ACHN (cell line): ENCODE data around the gene CCR9.

Experiments used
- DNase-seq: peaks from one replicate; pipeline ENCODE4 v3.0.0-alpha.2; 2015
- in situ Hi-C: cut with HindIII; loops from 2 replicates; pipeline ENCODE4 v1.10.0; 2017; ENCODE audit warnings: low sequenced_read_pairs, low pct_ligation_motif_present, low pct_unique_long_range_greater_than_20kb

Gene CCR9

DNA sequence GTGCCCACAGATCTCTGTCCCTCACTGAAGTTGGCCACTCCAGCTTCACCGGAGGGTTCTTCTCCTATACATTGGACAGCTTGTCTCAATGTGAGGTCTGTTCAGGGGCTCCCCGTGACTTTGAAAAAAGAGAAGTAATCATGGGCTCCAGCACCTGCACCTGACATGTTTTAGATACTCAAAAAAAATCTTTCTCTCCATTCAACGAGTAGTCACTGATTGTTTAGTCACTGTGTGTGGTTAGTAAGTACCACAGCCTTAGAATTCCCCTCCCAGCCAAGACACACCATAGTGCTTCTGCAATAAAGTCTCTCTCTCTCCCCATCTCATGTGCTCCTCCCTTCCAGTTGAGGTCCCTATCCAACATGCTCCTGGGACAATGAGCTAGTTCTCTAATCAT is 18.6 kb downstream of the CCR9 start:
- in situ Hi-C loops: no loop called here
- no peak for DNase-seq

DNA sequence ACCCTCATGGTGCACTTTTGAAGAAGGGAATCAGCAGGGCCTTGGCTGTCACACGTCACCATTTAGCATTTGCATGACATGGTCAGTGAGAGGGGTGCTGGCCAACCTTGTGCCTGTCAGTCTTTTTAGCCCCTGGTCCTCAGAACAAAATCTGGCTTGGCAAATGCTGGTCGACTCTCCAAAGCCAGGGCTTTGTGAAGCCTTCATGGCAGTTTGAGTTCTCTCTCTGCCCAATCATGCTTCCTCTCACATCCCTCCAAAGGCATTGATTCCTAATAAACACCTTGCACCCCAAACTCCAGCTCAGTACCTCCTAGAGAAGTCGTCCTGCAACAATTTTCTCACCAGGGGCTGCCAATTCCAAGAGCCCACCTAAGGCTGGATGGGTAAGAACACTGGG is 19.4 kb downstream of the CCR9 start:
- no peak for DNase-seq
- in situ Hi-C loops: no loop called here

DNA sequence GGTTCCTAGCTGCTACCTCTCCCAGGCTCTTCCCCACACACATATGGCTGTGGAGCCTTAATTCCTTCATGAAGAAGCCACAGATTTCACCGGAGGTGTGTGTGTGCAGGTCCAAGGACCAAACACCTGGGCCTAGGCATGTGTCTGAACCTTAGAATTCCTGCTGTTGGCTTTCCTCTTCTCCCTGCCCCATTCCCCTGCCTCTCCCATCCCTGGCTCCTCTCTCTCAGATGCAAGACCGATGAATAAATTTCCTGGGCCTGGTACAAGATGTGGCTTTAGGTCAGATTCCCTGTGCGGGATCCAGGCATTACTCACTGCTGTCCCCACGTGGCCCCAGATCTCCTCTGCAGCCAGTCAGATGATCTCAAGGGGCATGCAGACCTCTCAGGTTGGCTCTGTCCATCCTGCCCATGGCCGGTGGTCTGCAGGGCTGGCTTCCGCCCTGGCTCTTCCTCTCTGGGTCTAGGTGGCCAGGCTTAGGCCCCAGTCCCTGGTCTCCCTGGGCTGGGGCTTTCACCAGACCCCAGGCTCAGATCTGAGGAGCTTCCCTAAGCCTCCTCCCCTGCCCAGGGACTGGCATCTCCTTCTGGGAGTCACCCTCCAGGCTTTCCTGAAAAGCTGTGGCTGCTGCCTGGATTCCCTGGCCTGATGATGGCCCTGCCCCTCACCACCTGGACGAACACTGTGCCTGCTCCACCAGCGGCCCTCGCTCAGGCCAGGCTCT is 20.5 kb downstream of the CCR9 start:
- no peak for DNase-seq
- in situ Hi-C loops: no loop called here

DNA sequence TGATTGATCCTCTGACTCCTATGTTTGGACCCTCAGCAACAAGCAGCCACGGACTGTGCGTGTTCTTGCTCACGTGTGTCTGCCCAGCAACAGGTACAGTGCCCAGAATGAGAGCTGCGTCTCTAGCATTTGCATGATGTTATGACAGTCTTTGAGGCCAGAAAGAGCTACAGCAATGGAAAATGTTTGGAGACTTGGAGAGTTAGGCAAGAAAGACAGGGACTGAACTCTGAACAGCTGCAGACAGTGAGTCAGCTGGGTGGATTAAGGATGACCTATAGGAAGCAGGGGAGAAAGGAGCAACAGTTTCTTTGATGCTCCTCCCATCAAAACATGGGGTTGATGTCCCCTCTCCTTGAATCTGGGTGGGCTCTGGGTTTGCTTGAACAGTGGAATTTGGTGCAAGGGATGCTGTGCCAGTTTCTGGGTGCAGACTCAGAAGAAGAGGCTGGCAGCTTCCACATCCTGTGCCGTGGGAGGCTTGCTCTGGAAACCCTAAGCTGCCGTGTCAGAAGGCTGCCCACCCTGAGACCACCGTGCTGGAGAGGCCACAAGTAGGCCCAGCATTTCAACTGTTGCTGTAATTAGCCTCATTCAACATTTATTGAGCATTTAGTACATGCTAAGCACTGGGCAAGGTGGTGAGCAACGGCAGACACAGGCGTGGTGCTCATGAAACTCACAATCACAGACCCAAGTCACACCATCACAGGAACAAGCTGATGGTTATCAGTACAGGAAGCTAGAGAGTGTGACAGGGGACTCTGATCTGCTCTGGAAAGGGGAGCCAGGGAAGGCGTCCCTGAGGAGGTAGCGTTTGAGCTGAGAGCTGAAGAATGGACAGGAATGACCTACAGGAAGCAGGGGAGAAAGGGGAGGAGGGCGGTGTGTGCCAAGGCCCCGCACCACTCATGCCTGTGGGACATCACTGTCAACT is 21.7 kb downstream of the CCR9 start:
- no peak for DNase-seq
- in situ Hi-C loops: no loop called here

DNA sequence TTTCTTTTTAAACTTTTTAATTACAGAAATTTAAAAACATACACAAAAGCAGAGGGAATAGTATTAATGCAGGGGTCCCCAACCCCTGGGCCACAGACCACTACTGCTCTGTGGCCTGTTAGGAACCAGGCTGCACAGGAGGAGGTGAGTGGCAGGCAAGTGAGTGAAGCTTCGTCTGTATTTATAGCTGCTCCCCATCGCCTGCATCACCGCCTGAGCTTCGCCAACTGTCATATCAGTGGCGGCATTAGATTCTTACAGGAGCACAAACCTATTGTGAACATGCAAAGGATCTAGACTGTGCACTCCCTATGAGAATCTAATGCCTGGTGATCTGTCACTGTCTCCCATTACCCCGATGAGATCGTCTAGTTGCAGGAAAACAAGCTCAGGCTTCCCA is 22.4 kb downstream of the CCR9 start:
- DNase-seq: no peak
- in situ Hi-C loops: no loop called here

DNA sequence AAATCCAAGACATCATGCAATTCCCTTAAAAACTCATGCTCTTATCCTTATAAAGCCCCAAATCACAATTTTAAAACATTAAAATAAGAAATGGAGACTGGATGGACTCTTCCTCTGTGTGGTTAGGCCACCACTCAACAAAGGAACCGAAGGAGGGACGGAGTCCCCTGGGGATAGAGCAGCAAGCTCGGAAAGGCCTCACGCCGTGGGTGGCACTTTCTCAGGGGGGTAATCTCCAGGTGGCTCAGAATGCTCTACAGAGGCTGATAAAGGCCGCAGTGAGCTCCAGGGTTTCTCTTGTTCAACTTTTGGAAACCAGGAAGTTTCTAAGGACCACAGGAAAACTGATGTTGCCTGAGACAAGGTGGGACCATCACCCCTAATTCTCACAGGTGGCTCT is 23.2 kb downstream of the CCR9 start:
- no peak for DNase-seq
- in situ Hi-C loops: no loop called here

DNA sequence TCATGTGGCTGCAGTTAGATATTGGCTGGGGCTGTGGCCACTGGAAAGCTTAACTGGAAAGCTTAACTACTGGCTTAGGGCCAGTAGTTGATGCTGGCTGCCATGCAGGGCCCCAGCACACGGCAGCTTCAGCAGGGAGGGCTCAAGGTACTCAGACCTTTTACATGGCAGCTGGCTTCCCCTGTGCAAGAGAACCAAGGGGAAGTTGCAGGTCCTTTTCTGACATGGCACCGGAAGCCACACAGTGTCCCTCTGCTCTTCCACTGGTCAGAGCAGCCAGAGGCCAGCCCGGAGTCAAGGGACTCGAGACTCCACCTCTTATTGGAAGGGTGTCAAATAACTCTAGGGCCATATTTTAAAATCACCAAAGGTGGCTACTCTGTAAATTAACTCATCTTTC is 24.5 kb downstream of the CCR9 start:
- in situ Hi-C loops: no loop called here
- no peak for DNase-seq

DNA sequence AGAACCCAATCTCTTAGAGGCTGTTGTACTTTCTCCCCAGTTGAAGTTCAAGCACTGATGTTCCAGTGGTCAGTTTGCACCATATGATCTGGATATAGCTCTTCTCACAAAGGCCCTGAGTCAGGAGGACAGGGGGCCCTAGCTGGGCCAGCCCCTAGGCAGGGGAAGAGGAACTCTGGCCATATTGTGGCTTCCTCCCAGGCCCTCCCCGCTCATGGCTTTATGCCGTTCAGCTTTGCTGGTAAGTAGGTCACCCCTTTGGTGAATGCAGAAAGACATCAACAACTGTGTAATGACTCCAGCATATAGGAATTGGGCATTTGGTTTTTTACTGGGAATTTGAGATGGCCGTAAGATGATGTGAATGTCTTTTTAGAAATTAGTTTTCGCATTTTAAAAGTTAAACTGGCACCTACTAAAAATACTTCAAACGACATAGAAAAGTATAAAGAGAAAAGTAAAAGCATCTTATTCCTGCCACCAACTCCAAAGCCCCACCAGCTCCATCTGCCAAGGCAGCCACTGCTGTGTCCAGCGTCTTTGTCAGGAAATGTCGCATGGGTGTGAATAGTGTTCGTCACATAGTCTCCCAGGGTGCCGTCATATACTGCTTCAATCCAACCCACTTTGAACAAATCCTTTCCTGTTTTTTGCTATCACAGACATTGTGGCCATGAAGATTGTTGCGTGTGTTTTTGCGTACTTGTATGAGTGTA is 25.3 kb downstream of the CCR9 start:
- DNase-seq: no peak
- in situ Hi-C loops: no loop called here

DNA sequence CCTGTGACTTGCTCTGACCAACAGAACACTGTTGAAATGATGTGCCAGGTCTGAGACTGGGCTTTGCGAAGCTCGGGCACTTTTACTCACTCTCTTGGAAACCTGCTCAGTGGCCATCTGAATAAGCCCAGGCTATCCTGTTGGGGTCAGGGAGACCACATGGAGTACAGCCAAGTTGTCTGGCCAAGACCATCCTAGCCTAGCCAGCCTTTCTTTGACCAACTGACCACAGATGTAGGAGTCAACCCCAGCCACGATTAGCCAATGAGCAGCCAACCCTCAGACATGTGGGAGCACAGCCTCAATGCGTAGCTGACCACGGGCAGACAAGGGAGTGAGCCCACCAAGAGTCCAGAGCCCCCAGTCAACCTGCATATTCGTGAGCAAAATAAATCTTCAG is 26.1 kb downstream of the CCR9 start:
- no peak for DNase-seq
- in situ Hi-C loops: no loop called here

DNA sequence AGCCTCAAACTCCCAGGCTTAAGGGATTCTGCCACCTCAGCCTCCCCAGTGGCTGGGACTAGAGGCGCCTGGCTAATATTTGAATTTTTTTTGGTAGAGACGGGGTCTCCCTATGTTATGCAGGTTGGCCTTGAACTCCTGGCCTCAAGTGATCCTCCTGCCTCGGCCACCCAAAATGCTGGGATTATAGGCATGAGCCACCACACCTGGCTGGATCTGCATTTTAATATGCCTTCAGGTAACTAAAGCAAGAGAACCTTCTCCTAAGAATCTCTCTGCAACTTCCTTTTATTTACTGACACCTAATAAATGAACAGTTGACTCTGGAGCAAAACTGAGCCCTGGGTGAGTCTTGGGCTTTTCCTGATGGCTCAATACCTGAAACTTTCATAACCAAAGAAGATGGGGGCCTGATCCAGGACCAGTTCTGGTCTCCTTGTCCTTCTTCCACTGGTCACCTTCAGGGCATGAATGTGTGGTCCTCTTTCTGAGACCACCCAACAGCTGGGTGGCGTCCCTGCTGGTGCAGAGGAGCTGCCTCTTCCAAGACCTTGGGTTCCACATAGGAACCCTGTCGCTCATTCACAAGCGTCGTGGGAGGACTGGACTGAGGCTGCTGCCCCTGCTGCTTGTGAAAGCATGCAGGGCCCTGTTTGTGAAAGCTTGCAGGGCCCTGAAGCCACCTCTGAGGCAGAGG is 28.2 kb downstream of the CCR9 start:
- DNase-seq: no peak
- in situ Hi-C loops: no loop called here

DNA sequence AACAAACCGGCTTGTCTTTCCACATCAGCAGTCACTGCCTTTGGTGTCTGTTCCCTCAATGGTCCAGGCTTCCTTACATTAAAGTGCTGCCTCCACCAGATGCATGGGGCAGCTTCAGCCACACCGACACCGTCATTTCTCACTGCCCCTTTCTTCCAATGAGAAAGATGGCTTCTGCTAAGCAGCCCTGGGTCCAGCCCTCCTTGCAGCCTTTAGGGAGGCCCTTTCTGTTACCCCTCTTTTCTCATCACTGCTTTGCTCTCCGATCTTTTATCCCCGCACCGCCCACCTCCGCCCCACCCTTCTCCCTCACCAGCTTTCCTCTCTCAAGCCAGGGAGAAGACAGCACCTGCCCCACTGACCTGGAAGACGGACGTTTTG is 28.7 kb downstream of the CCR9 start:
- no peak for DNase-seq
- in situ Hi-C loops: no loop called here

DNA sequence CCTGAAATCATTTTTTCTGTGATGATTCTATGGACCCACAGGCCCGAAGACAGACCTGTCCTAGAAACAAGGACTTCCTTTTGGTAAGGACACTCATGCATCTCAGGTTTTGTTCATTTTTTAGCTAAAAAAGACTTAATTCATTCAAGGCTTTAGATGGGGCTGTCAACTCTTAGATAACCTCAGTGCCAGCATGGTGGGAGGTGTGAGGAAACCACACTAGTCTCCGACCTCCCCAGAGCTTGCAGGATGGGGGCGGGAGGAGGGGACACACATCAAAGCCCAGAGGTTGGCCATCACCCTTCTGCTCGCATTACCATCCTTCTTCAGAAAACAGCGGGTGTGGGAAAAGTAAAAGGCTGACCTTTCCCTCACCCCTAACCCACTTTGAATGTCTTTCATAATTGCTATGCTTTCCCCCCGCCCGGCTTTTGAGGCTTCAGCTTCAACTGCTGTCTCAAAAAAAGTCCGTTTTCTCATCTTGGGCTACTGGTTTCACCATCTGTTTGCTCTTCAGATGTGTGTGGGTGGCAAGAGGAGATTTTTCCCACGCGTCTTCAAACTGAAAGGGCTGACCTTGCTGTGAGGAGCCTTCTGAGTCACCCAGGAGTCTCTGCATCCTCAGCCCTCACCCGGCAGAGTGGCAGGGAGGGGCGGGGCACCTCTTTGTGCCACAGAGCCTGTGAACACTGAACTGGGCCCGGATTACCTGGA is 29.3 kb downstream of the CCR9 start:
- in situ Hi-C loops: no loop called here
- DNase-seq: peak; percentile 13

DNA sequence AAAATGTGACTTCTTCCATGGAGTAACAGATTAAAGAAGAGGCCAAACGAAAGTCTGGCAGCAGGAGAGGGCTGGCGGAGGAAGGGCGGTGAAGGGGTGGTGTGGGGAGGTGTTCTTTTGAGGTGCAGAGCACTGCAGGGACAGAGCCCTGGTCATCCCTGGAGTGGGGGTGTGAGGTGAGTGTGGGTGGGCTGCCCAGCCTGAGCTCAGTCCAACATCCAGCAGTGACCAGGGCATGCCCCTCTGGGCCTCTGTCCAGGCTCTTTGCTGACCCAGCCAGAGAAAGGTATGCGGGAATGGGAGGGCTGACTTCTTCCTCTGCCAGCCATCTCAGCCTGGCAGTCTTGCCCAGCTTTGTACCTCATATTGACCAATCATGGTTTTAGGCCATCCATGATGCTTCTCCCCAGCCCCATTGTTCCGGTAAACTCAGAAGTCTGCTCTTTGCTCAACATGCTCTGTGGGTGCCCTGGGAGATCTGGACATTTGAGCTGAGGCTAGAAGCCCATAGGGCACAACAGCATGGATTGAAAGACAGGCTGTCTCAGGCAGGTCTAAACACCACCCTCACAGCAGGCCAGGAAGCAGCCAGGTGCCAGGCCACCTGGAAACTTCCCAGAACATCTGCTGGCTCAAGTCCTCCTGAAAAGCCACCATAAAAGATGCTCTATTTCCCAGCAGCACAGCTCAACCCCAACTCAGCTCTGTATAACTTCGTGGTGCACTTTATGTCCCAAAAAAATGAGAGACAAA is 31.0 kb downstream of the CCR9 start:
- no peak for DNase-seq
- in situ Hi-C loops: no loop called here

DNA sequence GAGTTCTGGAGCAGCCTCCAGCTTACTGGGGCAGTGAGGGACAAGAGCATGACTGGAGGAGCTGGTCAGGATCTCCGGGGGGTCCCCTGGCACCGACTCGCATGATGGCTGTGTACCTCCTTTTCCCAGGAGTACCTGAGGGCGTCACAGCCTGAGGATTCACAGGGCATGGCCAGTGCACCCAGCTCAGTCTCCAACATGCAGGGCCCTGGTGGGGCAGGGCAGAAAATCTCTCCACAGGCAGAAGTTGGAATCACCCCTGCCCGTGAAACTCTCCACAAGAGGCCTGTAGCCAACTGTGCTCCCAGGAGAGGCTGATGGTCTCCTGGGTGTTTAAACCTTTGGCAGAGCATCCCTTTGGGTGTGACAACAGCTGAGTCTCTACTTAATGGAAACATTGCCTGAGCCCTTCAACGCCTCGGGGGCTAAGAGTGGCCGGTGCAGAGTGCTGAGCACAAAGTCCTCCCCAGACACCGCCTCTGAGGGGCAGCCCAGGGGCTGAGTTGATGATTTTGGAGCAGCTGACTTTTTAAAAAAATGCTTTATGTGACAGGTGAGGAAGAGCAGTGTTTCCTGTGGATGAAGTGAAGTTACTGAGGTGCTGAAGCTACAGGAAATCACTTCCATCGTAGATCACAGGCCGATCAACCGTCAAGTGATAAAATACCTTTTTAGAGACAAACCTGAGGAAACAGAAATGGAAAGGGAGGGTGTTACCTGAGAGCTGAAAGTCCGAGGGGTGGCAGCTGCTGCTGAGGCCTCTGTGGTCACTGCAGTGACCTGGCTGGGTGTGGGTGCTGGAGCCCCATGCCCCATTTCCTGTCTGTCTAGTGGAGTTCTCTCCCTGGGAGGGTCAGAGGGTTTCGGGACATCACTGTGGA is 35.1 kb downstream of the CCR9 start:
- no peak for DNase-seq
- in situ Hi-C loops: no loop called here

DNA sequence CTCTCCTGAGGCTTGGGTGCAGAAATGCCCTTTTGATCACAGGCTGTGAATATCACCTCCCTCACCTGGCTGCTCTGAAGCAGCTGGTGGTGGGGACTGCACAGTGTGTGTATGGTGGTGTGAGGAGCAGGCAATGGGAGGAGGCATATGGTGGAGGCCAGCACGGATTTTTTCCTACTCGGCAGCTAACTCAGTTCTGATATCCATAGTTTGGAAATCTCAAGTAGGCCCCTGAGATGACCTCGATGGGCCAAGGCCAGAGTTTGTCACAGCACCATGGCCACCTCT is 35.6 kb downstream of the CCR9 start:
- no peak for DNase-seq
- in situ Hi-C loops: no loop called here

DNA sequence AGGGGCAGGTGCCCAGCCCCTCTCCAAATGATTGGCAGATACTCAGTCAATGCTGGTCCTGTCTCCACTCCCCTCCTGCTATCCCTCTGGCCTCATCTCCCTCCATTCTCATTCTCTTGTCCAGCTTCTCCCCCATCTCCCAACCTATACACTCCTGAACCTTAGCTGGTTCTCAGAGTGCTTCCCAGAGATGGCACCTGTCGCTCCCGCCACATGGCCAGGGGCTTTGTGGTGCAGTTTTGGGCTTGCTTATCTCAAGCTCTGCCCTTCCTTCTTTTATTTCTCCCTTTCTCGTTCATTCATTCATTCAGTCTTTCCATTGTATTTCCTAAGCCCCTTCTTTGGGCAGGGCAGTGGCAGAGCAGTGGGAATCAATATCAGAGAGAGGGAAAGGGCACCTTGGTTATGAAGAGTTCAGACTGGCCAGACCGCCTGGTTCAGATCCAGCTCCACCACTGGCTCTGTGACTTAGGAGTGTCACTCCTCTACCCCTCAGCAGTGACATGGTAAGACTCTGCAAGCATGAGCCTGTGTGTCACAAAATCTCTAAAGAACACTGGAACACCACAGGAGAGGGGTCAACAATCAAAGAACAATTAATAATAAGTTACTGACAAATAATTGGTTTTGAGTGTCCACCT is 36.7 kb downstream of the CCR9 start:
- in situ Hi-C loops: no loop called here
- no peak for DNase-seq

DNA sequence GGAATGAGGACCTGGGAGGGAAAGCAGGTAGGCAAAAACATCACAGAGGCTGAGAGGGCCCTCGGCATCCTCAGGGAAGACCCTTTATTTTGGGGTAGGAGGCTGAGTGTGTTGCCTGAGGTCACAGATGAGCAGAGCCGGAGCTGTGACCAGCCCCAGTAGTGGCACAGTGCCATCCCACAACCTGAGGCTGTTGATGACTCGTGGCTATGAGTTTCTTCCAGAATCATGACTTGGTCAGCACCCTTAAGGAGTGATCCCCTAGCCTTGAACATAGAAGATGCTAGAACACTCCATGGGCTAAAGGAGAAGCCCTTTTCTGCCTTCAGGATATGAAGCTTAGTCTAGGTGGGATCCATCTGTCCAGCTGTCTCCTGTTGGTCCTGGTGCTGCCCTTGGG is 37.4 kb downstream of the CCR9 start:
- peak; percentile 63 for DNase-seq
- in situ Hi-C loops: no loop called here
